ENCODE results near the gene ZSWIM8.
"Not testable (repeated sequence)": the region's sequence is repeated elsewhere in the genome, so short reads cannot be mapped to it uniquely, and the experiment has no call there.

ZSWIM8 gene

GRCh38 chr10:73814276-73814895 lies 29.0 kb downstream of the ZSWIM8 start:
- no peak for DNase-seq (ENCODE audit: low read depth)

- no peak for DNase-seq (ENCODE audit: low read depth)
Measured at GRCh38 chr10:73814896-73815718, 29.7 kb downstream of the ZSWIM8 start.

- DNase-seq (ENCODE audit: low read depth), result no peak
Measured at GRCh38 chr10:73815719-73816030, 30.3 kb downstream of the ZSWIM8 start.

GRCh38 chr10:73816917-73817729 lies 31.7 kb downstream of the ZSWIM8 start:
- DNase-seq (ENCODE audit: low read depth), result no peak

GRCh38 chr10:73817826-73818225 lies 32.4 kb downstream of the ZSWIM8 start:
- DNase-seq (ENCODE audit: low read depth), result no peak

- DNase-seq (ENCODE audit: low read depth), result no peak
Measured at GRCh38 chr10:73818402-73818801, 33.0 kb downstream of the ZSWIM8 start.

- DNase-seq (ENCODE audit: low read depth), result no peak
Measured at GRCh38 chr10:73819081-73819480, 33.7 kb downstream of the ZSWIM8 start.

GRCh38 chr10:73819513-73820093 lies 34.2 kb downstream of the ZSWIM8 start:
- DNase-seq (ENCODE audit: low read depth), result no peak

- no peak for DNase-seq (ENCODE audit: low read depth)
Measured at GRCh38 chr10:73823391-73823790, 38.0 kb downstream of the ZSWIM8 start.

GRCh38 chr10:73824146-73824725 lies 38.8 kb downstream of the ZSWIM8 start:
- no peak for DNase-seq (ENCODE audit: low read depth)

- DNase-seq (ENCODE audit: low read depth), result no peak
Measured at GRCh38 chr10:73827346-73828089, 42.1 kb downstream of the ZSWIM8 start.

GRCh38 chr10:73828161-73828560 lies 42.8 kb downstream of the ZSWIM8 start:
- no peak for DNase-seq (ENCODE audit: low read depth)

- DNase-seq (ENCODE audit: low read depth), result not testable (repeated sequence)
Measured at GRCh38 chr10:73829090-73829489, 43.7 kb downstream of the ZSWIM8 start.

GRCh38 chr10:73836427-73836980 lies 51.1 kb downstream of the ZSWIM8 start:
- DNase-seq (ENCODE audit: low read depth), result no peak

GRCh38 chr10:73837072-73837471 lies 51.7 kb downstream of the ZSWIM8 start:
- DNase-seq (ENCODE audit: low read depth), result no peak

- DNase-seq (ENCODE audit: low read depth), result no peak
Measured at GRCh38 chr10:73838008-73838567, 52.7 kb downstream of the ZSWIM8 start.

- no peak for DNase-seq (ENCODE audit: low read depth)
Measured at GRCh38 chr10:73838827-73839226, 53.4 kb downstream of the ZSWIM8 start.

GRCh38 chr10:73839276-73839966 lies 54.0 kb downstream of the ZSWIM8 start:
- no peak for DNase-seq (ENCODE audit: low read depth)

- no peak for DNase-seq (ENCODE audit: low read depth)
Measured at GRCh38 chr10:73840056-73840402, 54.6 kb downstream of the ZSWIM8 start.

- DNase-seq (ENCODE audit: low read depth), result no peak
Measured at GRCh38 chr10:73840403-73841060, 55.1 kb downstream of the ZSWIM8 start.
